Smooth muscle cell of the coronary artery (primary cell): ENCODE data around the gene SUSD5. TPM values are rescaled to one million over a fixed set of nuclear protein-coding genes. Genes with fewer than 3 reads are reported as not detected.

ENCODE experiments used
- total RNA-seq: library from RNA; depleted of rRNA; stranded (reverse); fragments of >200 nt; gene quantifications from 2 replicates; pipeline ENCODE4 v1.2.3, GENCODE V29; 2014; ENCODE audit warnings: low replicate concordance

SUSD5 gene
- 5.0 and 9.6 TPM in 2 replicates for total RNA-seq

GRCh38 chr3:33218446-33219174 lies at the start of gene SUSD5:
Gene SUSD5, minus strand, starts transcription at chr3:33218810. Its CDS starts 13 bp downstream, at chr3:33218797.

GRCh38 chr3:33113772-33114621 lies 104.6 kb downstream of the SUSD5 start, which contains the start of gene CRTAP:
Gene CRTAP, plus strand, starts transcription at chr3:33114014. Its CDS starts 64 bp downstream, at chr3:33114078.

Other genes with a start within 250 kb of the SUSD5 start
- 47.9 and 65.6 TPM in 2 replicates for gene GLB1, start 121.7 kb downstream of the SUSD5 start, total RNA-seq
- gene TMPPE, start 121.7 kb downstream of the SUSD5 start, total RNA-seq, result 2.7 and 4.2 TPM in 2 replicates
- 142 and 251 TPM in 2 replicates for gene CRTAP, start 104.8 kb downstream of the SUSD5 start, total RNA-seq
- gene FBXL2, start 58.6 kb upstream of the SUSD5 start, total RNA-seq, result 13.2 and 14.6 TPM in 2 replicates
- gene UBP1, start 221.6 kb upstream of the SUSD5 start, total RNA-seq, result 24.2 and 51.8 TPM in 2 replicates